A673 (cell line): ENCODE measurements around the gene SURF6.

ENCODE experiments used
- EZH2 ChIP-seq: fragments of 200-600 bp; sonication (generic); IDR thresholded peaks from 2 replicates; pipeline ENCODE4 v1.6.1; 2017; ENCODE audit warnings: borderline replicate concordance, low read depth, mild to moderate bottlenecking, mixed read lengths, antibody characterized with exemption, low read length; ENCODE audit not compliant: poor library complexity, severe bottlenecking
- TF ChIP-seq, protein P1 (sequence below): fragments of 300-800, 200-600 bp; sonication (generic); conservative IDR thresholded peaks from 2 replicates; pipeline ENCODE4 v1.5.1; 2017; ENCODE audit warnings: low read depth, mild to moderate bottlenecking, antibody characterized with exemption, low read length, moderate library complexity, mixed read lengths

DNA sequence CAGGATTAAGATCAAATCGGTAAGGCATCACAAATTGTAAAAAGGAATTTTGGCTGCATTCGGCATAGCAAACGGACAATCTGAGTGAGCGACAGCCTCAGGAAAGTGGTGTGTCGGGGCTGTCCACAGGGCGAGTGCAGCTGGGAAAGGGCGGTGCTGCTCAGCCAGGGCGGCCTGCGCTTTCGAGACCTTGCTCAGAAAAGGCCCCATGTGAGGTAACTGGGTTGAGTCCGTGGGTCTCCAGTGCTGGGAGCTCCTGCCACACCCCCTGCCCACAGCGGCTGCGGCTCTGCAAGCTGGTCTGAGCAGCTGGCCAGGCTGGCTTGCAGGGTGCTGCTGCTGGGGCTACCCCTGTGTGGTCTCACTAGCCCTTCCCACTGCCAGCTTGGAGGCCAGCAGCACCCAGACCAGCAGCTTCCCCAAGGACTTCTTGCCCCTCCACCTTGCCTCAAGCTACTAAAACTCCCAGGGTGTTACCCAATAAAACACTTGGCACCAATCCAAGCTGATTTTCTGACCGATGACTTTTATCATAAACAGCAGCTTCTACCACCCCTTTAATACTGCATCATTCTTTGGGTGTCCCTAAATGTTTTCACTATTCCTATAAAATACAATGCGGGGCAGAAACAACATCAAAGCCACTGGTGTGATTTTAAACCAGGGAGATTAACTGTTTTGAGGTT lies 26.5 kb upstream of the SURF6 start:
- TF ChIP-seq, protein P1, sequence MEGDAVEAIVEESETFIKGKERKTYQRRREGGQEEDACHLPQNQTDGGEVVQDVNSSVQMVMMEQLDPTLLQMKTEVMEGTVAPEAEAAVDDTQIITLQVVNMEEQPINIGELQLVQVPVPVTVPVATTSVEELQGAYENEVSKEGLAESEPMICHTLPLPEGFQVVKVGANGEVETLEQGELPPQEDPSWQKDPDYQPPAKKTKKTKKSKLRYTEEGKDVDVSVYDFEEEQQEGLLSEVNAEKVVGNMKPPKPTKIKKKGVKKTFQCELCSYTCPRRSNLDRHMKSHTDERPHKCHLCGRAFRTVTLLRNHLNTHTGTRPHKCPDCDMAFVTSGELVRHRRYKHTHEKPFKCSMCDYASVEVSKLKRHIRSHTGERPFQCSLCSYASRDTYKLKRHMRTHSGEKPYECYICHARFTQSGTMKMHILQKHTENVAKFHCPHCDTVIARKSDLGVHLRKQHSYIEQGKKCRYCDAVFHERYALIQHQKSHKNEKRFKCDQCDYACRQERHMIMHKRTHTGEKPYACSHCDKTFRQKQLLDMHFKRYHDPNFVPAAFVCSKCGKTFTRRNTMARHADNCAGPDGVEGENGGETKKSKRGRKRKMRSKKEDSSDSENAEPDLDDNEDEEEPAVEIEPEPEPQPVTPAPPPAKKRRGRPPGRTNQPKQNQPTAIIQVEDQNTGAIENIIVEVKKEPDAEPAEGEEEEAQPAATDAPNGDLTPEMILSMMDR: no peak
- TF ChIP-seq EZH2: no peak
